A549 treated with AZD2906 at 1 μM for 4 hours (cell line): ENCODE results near the gene USP38. TPM values are rescaled to one million over a fixed set of nuclear protein-coding genes. Genes with fewer than 3 reads are reported as not detected.

Experiments used
- total RNA-seq: library from RNA; stranded (reverse); fragments of 200-300 nt; extraction: Qiagen RNA extraction; gene quantifications from 5 replicates; pipeline ENCODE4 v1.2.3, GENCODE V29; 2022

Gene USP38
- 7.7 to 9.2 TPM (median 8.3 TPM) in 5 replicates for total RNA-seq

DNA sequence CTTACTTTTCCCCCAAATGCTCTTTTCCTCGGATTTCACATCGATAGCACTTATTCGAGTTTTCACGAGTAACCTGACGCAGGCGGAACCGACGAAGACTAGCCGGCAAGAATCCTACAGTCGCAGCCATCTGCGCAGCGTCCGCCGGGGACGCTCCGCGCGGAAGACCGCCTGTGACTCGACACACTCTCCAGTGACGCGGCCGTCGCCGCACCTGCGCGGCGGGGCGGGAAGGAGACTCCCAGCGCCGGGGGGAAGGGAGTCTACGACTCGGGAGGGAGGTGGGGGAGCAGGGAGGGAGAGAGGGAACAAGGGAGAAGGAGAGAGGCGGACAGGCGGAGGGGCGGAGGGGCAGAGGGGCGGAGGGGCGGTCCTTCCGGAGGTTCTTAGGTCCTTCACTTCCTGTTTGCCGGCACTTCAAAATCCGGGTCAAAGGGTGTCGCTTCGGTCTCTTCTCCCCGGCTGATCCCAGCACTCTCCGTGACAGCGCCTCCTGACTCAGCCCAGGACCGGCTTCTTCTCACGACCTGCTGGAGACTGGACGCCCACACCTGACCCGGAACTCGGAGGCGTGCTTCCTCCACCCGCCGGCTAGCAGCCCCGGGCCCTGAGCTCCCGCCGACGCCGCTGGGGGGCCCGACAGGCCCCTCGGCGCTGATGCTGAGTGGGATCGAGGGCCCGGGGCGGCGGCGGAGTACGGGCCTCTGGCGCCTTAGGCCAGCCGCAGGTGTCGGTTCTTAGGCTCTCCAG, at the start of gene USP38:
Gene USP38, plus strand, starts transcription at position 415 of the 750 bp plus-strand sequence. CDS start 534 bp downstream, outside the sequence.

Other genes starting within 250 kb of the USP38 start
- 1.8 to 2.9 TPM (median 2.5 TPM) in 5 replicates for gene GAB1, start 152.0 kb downstream of the USP38 start, total RNA-seq